Activated naive CD4-positive, alpha-beta T cell treated with anti-CD3 and anti-CD28 coated beads, Interleukin-2, amount 50 U/mL, for 72 hours (primary cell): ENCODE results near the gene SERTM2. TPM values are rescaled to one million over a fixed set of nuclear protein-coding genes. Genes with fewer than 3 reads are reported as not detected.

Experiments used
- ATAC-seq, 2 donors: fragments of 150-1000 bp; cut with Tn5 transposase; 2 replicates each; pipeline ENCODE4 v1.10.0; 2021; ENCODE audit warnings: mild to moderate bottlenecking in 2 of 2, moderate library complexity in 2 of 2
- DNase-seq, 2 donors: peaks; one replicate each; pipeline ENCODE4 v3.0.0; 2021 to 2022; ENCODE audit warnings: low spot score in 2 of 2
- H3K27ac Mint-ChIP-seq, 2 donors: one replicate each; pipeline ENCODE4 v1.8.0; 2022; ENCODE audit warnings: mild to moderate bottlenecking in 2 of 2, mixed read lengths in 2 of 2
- H3K36me3 Mint-ChIP-seq, 2 donors: one replicate each; pipeline ENCODE4 v1.8.0; 2022; ENCODE audit warnings: mixed read lengths in 2 of 2
- H3K9me3 Mint-ChIP-seq, 2 donors: one replicate each; pipeline ENCODE4 v1.8.0; 2022; ENCODE audit warnings: mixed read lengths in 2 of 2
- total RNA-seq, 2 donors: library from RNA; stranded (reverse); gene quantifications; one replicate each; pipeline ENCODE4 v1.2.3, GENCODE V29; 2022

SERTM2 gene
- total RNA-seq = not detected

GRCh38 chrX:111511477-111511876 is at the start of gene SERTM2:
Gene SERTM2, plus strand, starts transcription at chrX:111511645. Its CDS starts 7,213 bp downstream, at chrX:111518858.
- Mint-ChIP-seq H3K36me3 (no peaks in the 10 kb centered on the region), H3K9me3 (no peaks in the 10 kb centered on the region), H3K27ac (no peak within 1 kb of the TSS)
- DNase-seq (no peak), ATAC-seq (no peak)

- DNase-seq (no peak), ATAC-seq (no peak)
- Mint-ChIP-seq H3K9me3 (no peaks in the 10 kb centered on the region), H3K27ac (no peak overlapping the region), H3K36me3 (no peaks in the 10 kb centered on the region)
Observed at GRCh38 chrX:111465669-111466068, 45.8 kb upstream of the SERTM2 start.

DNA sequence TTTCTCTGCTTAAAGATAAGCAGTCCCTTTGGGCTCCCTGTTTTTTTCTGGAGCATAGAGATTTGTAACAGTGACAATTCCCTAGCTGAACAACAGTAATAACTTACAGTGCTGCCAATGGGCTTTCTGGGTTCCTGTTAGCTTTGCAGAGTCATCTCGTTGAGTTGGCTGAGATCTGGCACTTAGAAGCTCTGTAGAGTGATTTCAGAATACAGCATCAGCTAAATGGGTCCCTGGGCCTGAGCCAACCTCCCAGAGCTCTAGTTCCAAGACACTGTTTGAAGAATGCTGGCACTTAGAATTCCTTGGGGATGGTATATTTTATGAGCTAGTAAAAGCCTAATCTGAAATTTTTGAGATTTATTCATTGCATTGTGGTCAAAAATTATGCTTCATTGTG is 43.5 kb upstream of the SERTM2 start:
- no peak for DNase-seq
- Mint-ChIP-seq H3K27ac (no peak overlapping the region), H3K9me3 (peaks cover 0 to 8% of the 10 kb centered on the region in 2 donors), H3K36me3 (peaks cover 0 to 4% of the 10 kb centered on the region in 2 donors)
- ATAC-seq = no peak

- H3K9me3 Mint-ChIP-seq = peaks cover 7 to 12% of the 10 kb centered on the region in 2 donors
- peaks cover 0 to 4% of the 10 kb centered on the region in 2 donors for H3K36me3 Mint-ChIP-seq
- ATAC-seq (no peak), DNase-seq (no peak)
- H3K27ac Mint-ChIP-seq = no peak overlapping the region
Observed at GRCh38 chrX:111470681-111471403, 40.6 kb upstream of the SERTM2 start.

DNA sequence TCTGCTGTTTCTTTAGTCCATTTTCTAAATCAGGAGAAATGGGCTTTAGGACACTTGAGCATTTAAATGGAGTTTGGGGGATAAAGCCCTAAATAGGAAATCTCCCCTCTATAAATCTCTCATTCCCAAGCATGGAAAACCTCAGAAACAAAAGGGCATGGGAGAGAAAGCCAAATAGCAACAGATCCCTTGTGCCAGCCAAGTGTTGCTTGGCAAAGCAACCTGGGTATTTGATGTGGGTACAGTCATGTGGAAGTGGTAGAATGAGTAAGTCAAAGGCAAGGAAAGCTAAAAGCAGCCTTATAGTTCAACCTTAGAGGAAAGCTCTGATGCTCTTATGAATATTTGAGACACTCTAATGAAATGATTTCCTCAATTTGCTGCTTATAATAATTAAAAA is 29.5 kb upstream of the SERTM2 start:
- peaks cover 0 to 7% of the 10 kb centered on the region in 2 donors for H3K9me3 Mint-ChIP-seq
- DNase-seq = no peak
- H3K27ac Mint-ChIP-seq = no peak overlapping the region
- ATAC-seq = no peak
- no peaks in the 10 kb centered on the region for H3K36me3 Mint-ChIP-seq

- Mint-ChIP-seq H3K9me3 (peaks cover 0 to 7% of the 10 kb centered on the region in 2 donors), H3K36me3 (no peaks in the 10 kb centered on the region), H3K27ac (no peak overlapping the region)
- no peak for DNase-seq
- no peak for ATAC-seq
Observed at GRCh38 chrX:111483135-111483534, 28.3 kb upstream of the SERTM2 start.

- DNase-seq (no peak), ATAC-seq (no peak)
- H3K27ac Mint-ChIP-seq = no peak overlapping the region
- peaks cover 0 to 7% of the 10 kb centered on the region in 2 donors for H3K9me3 Mint-ChIP-seq
- H3K36me3 Mint-ChIP-seq = no peaks in the 10 kb centered on the region
Observed at GRCh38 chrX:111483881-111484280, 27.6 kb upstream of the SERTM2 start.

DNA sequence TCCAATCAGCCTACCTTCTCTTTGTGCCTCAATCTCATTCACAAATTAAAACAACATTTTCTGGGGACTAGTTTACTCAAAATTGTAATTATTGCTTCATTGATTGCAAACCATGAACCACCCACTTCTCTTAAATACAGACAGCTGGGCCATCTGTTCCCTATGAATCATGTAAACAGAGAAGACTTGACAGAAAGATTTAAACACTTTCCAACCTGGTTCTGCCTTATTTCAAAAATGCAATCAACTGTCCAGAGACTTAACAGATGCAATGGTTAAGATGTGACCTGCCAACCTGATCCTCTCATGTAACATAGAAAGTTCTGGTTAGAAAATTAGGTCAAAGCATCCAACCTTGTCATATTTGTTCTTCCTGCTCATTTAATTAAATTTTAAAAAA is 20.8 kb upstream of the SERTM2 start:
- ATAC-seq = no peak
- H3K36me3 Mint-ChIP-seq = no peaks in the 10 kb centered on the region
- no peak overlapping the region for H3K27ac Mint-ChIP-seq
- no peaks in the 10 kb centered on the region for H3K9me3 Mint-ChIP-seq
- DNase-seq = no peak

GRCh38 chrX:111492085-111492484 is 19.4 kb upstream of the SERTM2 start:
- no peaks in the 10 kb centered on the region for H3K36me3 Mint-ChIP-seq
- ATAC-seq (no peak), DNase-seq (no peak)
- H3K9me3 Mint-ChIP-seq = no peaks in the 10 kb centered on the region
- no peak overlapping the region for H3K27ac Mint-ChIP-seq

DNA sequence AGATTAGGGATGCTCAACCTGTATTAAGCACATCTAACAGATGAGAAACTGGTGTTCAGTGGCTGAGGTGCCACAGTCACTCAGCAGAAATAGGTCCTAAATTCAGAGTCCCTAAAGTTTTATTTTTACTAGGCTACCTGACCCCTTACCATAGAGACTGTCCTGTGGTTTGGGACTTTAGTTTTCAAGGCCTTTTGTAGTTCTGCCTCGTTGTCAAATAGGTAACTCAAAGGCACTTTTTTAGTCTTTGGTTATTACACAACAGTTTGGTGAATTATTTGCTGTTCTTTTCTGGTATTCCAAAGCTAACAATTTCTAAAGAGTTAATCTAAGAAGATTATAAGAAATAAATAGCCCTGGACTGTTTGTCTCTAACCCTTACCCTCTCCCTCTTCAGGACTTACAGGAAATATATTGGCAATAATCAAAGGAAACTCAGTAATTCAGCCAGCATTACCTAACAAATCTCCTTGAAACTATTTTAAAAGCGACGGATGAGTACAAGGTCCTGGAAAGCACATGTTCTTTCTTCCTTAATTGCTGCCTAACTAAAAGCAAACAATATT is 12.8 kb upstream of the SERTM2 start:
- DNase-seq (no peak), ATAC-seq (no peak)
- Mint-ChIP-seq H3K9me3 (no peaks in the 10 kb centered on the region), H3K27ac (no peak overlapping the region), H3K36me3 (no peaks in the 10 kb centered on the region)

DNA sequence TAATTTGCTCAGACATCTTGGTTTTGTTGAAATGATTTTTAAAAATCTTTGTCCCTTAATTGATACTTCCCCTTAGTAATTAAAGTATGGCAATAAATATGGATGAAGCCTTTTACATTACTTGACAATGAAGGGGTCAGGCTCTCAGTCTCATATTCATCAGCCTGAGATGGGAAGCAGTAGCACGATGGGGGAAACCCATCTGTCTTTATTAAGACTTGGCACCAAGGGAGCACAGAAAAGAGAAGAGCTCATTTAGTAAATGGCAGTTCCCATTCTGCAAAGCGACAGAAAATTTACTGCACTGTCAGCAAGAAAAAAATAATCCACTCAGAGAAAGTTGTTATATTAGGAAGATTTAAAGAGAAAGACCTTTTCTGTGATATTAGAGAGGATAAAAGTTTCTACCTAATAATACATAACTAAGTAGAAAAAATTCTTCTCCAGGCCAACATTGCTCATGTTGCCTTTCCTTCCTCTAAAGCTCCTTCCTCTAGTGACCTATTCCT is 7.9 kb upstream of the SERTM2 start:
- no peak overlapping the region for H3K27ac Mint-ChIP-seq
- H3K36me3 Mint-ChIP-seq = no peaks in the 10 kb centered on the region
- no peak for DNase-seq
- H3K9me3 Mint-ChIP-seq = no peaks in the 10 kb centered on the region
- no peak for ATAC-seq

GRCh38 chrX:111504941-111505340 is 6.5 kb upstream of the SERTM2 start:
- Mint-ChIP-seq H3K36me3 (no peaks in the 10 kb centered on the region), H3K9me3 (no peaks in the 10 kb centered on the region), H3K27ac (no peak overlapping the region)
- ATAC-seq (no peak), DNase-seq (no peak)

DNA sequence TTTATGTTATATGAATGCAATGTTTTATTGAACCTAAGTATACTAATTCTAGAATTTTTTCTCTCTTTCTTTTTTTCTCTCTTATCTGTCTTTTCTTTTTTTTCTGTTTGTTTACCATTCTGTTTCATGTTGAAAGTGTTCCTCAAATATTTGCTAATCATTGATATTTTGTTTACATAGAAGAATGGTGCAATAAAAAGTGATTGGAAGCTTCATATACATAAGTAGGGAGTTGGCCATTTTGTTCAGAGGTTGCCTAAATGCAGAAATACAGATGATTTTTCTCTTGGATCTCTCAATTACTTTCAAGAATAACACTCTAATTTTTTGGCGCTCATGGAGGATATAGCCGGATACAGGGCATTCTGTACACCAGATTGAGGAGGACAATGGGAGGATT is 5.7 kb upstream of the SERTM2 start:
- H3K36me3 Mint-ChIP-seq = no peaks in the 10 kb centered on the region
- DNase-seq = no peak
- H3K27ac Mint-ChIP-seq = no peak overlapping the region
- no peak for ATAC-seq
- no peaks in the 10 kb centered on the region for H3K9me3 Mint-ChIP-seq

DNA sequence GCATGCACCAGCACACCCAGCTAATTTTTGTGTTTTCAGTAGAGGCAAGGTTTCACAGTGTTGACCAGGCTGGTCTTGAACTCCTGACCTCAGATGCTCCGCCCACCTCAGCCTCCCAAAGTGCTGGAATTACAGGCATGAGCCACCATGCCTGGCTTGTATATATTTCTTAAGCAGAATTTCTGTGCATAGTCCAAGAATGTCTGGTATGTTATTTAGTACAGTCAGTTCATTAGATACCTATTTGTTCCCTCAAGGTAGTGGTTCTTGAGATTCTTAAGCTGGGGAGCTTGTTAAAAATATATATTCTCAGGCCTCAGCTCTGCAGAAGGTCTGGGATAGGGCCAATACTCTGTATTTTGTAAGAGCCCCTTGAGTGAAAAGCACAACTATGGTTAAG is 4.6 kb upstream of the SERTM2 start:
- H3K9me3 Mint-ChIP-seq = no peaks in the 10 kb centered on the region
- DNase-seq (no peak), ATAC-seq (no peak)
- no peak overlapping the region for H3K27ac Mint-ChIP-seq
- no peaks in the 10 kb centered on the region for H3K36me3 Mint-ChIP-seq

GRCh38 chrX:111507933-111508332 is 3.5 kb upstream of the SERTM2 start:
- Mint-ChIP-seq H3K36me3 (no peaks in the 10 kb centered on the region), H3K9me3 (no peaks in the 10 kb centered on the region), H3K27ac (no peak overlapping the region)
- no peak for ATAC-seq
- DNase-seq = no peak

- ATAC-seq = no peak
- DNase-seq = no peak
- Mint-ChIP-seq H3K9me3 (no peaks in the 10 kb centered on the region), H3K27ac (no peak overlapping the region), H3K36me3 (no peaks in the 10 kb centered on the region)
Observed at GRCh38 chrX:111515298-111515697, 3.9 kb downstream of the SERTM2 start.

GRCh38 chrX:111518667-111519066 is 7.2 kb downstream of the SERTM2 start:
- no peaks in the 10 kb centered on the region for H3K36me3 Mint-ChIP-seq
- no peaks in the 10 kb centered on the region for H3K9me3 Mint-ChIP-seq
- DNase-seq (no peak), ATAC-seq (no peak)
- no peak overlapping the region for H3K27ac Mint-ChIP-seq

GRCh38 chrX:111519215-111519614 is 7.8 kb downstream of the SERTM2 start:
- Mint-ChIP-seq H3K9me3 (no peaks in the 10 kb centered on the region), H3K27ac (no peak overlapping the region), H3K36me3 (no peaks in the 10 kb centered on the region)
- DNase-seq (no peak), ATAC-seq (no peak)
